Measurements from ENCODE around the gene TLE1.
"Not testable (repeated sequence)": the region's sequence is repeated elsewhere in the genome, so short reads cannot be mapped to it uniquely, and the experiment has no call there.

The TLE1 gene

DNA sequence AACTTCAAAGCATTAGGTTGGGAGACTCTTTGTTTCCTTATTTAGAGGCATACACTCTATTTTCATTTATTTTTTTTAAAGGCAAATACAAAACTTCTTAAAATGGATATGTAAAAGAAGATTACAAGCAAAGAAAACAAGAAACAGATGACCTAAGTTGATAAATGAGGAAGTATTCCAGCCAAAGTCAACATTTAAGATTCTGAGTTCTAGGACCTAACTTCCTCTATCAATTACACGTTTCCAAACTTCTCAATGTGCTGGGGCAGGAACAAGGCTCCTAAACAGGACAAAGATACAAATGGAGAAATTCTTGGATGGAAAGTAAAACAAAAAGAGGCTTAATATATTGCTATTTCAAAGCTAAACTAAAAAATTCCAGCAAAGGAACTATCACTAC, 89.5 kb downstream of the TLE1 start:
- no peak for DNase-seq

DNA sequence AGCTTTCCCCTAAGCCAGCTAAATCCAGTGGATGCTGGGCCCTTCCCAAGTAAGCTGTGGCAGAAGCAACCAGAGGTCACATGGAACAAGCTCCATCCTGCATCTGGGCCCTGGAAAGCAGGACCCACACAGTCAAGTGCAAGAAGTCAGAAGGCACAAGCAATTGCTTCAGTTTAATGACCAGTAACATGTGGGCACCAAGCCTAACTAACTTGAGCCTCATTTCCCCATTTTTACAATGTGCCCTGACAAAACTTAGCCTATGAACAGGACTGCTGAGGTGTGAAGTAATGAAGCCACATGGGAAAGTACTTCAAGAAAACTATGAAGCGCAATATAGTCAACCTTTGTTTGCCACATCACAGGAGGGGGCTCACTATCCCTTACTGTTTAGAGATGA, 90.5 kb downstream of the TLE1 start:
- no peak for DNase-seq

DNA sequence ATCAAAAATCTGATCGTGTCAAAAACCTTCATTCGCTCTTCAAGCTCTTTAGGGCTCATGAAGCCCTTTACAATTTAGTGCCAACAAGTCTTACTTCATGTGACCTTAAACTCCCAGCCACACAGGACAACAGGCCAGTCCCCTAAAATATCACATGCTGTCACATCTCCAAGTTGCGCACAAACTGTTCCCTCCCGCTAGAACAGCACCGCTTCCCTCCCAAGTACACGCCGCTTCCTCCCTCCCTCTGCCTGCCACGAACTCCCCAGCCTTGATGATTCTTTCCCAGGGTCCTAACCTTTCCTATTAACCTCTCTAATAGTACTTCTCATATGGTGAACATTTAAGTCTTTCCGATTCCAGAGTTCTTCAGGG, 91.2 kb downstream of the TLE1 start:
- DNase-seq: no peak

DNA sequence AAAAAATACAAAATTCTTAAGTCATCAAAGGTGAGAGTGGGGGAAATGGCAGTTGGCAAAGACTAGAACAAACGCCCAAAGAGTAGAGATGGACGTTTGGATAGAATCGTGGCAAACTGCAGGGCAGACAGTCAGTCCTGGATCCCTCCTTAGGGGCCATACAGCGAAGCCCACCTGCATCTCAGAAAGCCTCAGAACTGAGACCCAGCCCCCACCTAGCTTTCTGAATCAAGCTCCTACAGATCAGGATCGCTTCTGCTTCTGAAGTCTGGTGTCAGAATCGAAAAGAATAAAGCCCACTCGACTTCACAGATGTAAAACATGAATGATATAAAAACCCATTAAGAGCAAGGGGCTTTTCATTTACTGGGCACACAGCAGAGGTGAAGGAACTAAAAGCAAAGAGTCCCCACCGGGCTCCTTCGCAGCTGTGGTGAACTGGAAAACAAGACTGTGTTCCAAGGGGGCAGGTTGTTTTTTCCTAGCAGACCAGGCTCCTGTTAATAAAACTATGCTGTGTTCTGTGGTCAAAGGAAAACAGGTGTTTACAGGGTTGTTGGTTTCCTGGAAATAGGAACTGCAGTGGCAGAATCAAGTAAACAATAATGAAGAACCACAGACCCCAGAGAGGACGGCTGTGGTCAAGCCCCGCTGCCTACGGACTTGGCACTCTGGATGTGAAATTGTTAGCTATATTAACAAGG, 91.8 kb downstream of the TLE1 start:
- DNase-seq: no peak

DNA sequence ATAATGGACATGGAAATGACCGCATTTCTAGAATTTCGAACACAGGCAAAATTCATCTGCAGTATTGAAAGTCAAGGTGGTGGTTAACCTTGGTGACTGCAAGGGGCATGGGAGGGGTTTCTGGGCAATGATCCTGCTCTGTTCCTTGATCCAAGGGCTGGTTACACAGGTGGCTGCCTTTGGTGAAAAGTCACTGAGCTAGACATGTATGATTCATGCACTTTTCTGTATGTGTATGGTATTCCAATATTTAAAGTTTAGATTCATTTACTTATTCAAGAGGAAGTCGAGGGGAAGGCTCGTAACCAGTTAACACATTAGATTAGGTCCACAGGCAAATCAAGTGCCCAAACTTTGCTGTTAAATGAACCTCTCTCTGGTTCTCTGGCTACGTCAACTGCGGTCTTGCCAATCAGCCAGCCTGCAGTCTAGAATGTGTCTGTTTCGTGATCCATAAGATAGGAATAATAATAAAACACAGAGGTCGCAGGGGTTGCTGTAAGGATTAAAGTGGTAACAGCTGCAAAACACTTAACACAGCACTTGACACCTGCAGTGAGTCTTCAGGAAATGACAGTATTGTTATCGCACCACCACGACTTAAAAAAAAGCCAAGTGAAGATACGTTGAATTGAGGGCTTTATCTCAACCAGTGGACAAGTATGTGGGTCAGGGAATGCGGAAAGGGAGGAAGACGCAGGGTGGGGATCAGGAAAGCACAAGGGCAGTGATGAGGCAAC, 92.5 kb downstream of the TLE1 start:
- no peak for DNase-seq

DNA sequence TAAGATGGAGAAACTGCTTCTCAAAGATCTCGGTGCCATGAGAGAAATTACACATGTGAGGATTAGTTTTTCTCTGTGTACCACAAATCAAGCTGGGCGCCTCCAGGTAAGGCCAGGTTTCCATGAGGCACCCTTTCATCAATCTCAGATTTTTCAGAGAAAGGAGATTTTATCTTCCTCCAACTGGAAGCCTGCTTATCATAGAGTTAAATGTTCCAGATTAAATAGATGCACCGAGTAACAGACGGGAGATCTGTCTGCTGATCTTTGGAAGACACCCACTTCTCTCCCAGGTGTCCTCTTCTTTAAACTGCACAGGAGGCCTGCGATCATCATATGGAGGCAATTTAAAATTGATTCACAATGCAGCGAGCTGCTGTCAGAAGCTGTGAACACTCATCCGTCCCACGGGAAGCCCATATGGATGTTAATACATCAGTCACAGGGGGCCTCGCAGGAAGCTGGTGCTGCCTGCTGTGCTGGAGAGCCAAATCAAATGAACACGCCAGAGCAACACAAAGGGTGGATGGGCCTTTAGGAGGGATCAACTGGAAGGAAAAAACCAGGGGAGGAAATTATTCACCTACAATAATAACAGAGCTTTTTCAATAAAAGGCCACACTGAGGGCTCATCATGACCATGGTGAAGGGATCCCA, 93.3 kb downstream of the TLE1 start:
- DNase-seq: no peak

DNA sequence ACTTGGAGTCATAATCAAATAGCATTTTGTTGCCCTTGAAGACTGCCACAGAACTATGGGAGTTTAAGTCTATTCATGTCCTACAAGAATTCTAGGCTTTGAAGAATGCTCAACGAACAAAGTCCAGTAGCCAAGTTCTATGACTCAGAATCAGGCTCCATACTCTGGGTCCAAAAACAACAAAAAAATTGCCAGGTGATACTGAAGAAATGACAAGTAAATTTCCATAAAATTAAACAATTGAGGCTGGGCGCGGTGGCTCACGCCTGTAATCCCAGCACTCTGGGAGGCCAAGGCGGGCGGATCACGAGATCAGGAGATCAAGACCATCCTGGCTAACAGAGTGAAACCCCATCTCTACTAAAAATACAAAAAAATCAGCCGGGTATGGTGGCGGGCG, 94.1 kb downstream of the TLE1 start:
- not testable (repeated sequence) for DNase-seq

DNA sequence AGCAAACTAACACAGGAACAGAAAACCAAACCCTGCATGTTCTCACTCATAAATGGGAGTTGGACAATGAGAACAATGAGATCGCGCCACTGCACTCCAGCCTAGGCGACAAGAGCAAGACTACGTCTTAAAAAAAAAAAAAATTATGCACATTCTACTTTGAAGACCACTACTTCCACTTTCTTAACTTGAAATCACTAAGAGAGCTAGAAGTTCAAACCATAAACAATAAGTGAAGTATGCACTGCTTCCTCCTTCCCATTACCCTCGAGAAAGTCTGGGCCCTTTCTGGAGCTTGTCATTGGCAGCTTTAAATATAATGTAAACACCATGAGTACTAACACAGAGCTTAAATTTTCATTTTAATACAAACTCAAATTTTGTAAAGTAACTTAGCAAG, 94.9 kb downstream of the TLE1 start:
- DNase-seq: no peak

DNA sequence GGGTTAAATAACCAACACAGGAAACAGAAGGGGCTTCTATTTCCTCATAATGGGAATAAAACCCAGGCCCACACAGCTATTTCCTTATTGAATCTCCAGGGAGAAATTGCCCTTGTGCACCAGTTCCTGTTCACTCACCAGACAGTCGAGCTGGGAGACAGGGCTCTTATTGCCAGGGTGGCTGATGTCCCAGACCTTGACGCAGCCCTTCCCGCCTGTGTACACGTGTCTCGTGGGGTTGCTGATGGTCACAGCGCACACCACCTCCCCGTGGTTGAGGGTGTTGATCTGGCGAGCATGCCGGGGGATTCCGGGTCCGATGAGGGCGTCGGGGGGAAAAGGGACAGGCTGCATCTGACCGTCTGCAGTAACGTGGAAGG, 96.5 kb downstream of the TLE1 start:
- DNase-seq: no peak

DNA sequence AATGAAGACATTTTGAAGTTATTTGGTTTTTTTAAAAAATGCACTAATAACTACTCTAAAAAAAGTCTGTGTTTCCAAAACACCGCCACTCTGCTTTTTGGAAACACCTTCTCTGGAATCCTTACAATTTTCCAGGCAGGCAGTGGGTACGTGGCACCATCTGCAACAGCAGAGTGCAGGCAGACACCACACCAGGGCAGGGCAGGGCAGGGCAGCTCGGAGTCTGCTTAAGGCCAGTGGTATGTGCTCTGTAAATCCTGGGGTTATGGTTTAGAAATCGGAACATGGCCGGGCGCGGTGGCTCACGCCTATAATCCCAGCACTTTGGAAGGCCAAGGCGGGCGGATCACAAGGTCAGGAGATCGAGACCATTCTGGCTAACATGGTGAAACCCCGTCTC, 97.6 kb downstream of the TLE1 start:
- DNase-seq: no peak

DNA sequence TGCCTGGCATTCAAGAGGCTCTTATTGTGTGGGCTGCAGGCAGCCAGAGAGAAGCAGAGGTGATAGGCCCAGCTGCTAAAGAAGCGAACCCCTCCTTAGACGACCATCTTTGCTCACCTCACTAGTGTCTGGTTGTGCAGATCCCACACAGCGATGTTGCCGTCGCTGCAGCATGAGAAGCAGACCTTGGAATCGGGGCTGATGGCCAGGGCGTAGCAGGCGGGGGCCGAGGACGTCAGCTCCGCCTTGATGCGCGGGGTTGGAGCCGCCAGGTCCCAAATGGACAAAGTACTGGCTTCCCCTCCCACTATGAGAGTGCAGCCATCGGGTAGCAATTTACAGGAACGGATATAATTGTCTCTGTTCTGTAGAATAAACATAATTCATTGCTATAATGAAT, 98.7 kb downstream of the TLE1 start:
- no peak for DNase-seq

DNA sequence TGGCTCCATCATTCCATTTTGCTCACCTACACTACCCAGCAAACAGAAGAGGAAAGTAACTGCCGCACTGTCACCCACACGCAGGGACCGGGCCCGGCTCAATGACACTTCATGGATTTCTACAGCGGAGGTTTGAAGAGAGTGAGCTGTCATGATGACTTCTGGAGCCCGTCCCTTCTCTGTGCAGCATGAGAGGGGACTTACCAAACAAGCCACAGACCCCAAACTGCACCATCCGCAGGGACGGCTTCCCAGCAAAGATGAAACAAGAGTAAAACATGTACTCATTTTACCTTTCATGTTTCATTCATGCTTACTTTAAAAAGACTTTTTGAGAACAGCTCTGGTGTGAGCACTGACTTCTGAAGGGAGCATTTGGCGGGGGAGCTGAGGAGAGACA, 99.5 kb downstream of the TLE1 start:
- no peak for DNase-seq

DNA sequence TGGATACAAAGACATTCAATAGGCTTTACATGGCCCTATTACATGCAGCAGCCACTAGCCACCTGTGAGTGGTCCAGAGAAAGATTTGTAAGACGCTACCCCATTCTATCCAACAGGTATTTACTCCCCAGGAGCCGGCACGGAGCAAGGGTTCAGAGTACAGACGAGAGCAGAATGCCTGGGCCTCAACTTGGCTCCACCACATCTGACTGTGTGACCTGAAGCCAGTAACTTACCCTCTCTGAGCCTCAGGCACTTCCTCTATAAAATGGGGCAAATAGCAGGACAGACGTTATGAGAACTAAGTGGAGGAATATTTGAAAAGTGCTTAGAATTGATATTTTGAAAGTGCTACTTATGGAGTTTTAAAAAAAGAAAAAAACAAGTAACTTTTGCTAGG, 100.0 kb downstream of the TLE1 start:
- DNase-seq: no peak

DNA sequence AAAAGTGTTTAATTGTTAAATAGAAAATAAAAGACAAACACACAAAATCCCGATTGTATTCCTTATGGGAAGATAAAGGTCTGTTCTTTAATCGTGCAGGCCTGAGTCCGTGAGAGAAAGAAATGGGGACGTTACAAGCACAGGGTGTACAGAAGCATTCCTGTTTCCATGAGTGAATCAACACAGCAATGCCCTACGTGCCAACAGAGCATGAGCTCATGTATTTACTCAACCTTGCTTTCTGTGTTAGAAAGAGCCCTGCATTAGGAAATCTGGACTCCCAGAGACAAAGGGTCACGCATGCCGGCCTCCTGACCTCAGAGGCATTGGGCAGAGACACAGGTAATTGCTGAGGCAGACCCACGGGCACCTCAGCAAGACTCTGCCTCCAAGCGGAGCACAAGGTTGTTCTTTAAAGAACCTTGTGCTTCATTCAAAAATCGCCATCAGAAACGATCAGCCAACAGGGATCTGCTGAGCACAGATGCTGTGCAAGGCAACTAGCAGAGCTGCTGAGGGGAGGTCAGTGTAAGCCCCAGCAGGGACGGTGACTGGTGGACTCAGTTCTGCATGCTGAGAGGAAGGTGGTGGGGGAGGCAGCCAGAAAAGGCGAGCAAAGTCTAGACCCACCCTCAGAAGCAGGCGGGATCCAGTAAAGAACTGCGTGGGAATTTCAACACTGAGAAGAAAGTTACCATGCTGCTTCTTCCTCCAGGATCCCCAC, 101.0 kb downstream of the TLE1 start:
- DNase-seq: no peak

DNA sequence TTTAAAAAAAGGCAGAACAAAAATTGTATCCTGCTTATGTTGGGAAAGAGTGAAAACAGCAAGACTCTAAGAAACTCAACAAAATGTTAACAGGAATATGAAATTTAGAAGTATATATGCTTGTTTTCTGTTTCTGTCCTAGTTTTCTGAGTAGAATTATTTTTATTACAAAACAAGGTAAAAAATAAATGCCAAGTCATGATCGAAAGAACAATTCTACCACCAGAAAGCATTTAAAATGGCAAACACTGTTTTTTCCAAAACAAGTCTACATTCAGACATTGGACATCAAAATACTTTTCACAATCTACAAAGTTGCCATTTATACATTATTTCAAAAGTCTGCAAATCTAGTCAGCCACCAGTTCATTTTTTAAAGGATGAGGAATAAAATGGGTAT, 102.6 kb downstream of the TLE1 start:
- DNase-seq: no peak

DNA sequence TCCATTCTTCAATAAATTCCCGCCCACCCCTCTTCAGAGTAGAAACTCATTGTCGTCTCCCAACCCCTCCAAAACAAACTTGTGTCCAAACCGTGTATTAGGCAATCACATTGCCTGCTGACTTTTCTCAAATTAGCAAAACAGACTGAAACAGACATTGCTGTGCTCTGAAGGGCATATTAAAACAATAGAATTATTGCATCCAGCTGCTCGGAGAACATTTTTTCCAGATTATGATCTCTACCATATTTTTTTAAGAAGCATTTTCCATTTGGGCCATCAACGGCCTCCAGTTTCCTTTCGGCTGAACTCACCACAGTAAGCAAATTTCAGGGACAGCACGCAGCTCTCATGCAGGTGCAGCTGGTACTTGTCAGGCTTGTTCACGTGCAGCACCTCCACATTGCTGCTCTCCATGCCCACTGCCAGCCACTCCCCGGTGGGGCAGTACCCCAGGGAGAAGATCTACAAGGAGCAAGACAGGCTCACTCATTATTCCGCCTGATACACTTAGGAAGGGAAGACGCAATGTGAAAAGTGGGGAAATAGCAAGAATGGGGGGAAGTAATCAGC, 104.1 kb downstream of the TLE1 start:
- no peak for DNase-seq

DNA sequence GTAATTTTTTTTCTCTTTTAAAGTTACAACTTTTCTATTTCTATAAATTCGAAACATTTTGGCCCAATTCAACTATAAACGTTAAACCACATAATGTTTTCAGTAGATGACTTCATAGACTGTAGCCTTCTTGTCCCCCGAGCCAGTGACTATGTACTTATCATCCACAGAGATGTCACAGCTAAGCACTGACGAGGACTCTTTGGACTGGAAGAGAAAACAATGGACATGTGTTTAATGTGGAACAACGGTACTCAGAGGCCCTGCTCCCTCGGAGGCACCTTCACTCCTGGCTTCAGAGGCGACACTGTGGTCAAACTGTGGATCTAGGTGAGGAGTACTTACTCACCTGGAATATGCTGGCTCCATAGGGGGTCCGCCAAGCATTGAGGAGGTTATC, 105.2 kb downstream of the TLE1 start:
- no peak for DNase-seq

DNA sequence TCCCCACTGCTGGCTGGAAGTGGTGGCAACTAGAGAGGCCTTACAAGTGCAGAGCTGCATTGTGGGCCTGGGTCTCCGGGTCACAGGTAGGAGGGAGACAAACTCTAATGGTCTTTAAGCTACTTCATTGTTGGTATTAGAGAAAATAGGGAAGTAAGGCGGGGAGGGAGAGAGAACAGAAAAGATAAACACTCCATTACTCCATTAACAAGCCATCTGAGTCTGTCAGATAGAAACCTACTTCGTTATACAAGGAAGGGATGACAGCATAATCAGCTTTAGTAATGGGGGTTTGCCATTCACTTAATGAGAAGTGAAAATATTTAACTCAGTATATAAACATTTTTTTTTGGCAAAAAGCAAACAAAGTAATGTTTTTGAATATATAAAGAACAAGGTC, 107.4 kb downstream of the TLE1 start:
- DNase-seq: no peak

DNA sequence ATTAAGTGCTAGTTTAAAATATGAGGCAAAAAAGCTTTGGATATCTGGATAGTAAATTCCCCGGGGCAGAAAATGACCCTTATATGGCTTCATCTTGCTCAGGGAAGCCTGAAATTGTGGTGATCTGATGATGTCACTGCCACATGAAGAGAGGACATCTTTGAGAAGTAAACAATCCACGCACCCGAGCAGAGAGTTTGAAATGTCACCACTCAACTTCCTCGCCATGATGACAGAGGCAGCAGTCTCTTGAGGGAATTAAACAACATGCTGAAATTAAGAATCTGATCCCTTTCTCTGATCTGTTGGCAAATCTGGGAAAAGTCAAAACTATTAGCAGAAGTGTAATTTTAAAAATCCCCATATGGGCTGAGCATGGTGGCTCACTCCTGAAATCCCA, 110.0 kb downstream of the TLE1 start:
- no peak for DNase-seq

DNA sequence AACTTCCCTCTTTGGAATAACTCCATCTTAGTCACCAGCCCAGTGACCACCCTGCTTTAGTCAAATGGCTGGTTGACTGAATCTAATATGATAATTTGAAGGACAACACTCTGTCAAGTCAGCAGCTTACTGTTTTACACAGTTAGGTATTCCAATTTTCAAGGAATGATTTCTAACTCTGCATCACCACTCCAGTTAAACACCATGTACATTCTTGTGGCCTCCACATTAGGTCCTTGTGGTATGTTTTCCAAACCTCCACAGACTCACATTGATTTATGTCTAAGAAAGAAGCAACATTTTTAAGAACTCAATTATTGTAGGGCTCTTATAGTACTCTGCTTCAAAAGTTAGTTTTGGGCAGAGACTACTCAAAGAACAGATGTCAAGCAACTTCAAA, 110.7 kb downstream of the TLE1 start:
- no peak for DNase-seq

DNA sequence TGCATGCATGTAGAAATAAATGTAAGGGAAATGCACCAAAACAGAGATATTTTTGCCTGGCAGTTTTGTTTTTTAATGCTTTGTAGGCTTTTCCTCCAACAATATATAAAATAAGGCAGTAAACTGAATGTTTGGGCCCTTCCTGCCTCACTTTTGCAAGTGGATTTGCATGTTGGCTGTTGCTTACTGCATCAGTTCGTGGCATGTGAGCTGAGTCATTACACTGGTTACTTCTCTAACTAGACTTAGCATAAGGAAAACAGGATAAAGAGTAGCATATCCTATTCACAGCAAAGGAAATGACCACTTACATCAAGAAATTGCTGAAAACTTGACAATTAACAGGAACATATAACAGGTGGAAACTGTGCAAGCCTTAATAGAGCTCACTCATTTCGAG, 113.4 kb downstream of the TLE1 start:
- DNase-seq: no peak

DNA sequence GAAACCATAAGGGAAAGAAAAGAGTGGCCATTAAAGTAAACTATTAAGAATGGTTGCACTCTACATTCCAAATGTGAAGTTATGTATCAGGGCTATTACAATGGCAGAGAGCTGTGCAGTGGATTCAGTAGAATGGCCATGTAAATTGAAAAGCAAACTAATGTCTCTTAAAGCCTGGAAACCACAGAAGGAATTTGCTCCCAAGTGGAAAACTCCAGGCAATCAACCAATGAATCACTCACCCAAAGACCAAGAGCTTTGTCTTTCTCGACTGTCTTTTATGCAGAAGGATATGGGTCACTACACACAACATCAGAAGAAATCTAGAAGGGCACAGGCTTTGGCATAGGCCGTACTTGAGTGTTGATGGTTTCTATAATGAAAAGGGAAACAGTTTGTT, 114.9 kb downstream of the TLE1 start:
- DNase-seq: no peak
